Psoas muscle (tissue), 8 donors: ENCODE results near the gene TGDS. TPM values are rescaled to one million over a fixed set of nuclear protein-coding genes. Genes with fewer than 3 reads are reported as not detected.

Source experiments
- ATAC-seq, 4 donors: fragments of 200-7000 bp; cut with Tn5 transposase; one replicate each; pipeline ENCODE4 v1.9.1; 2020; ENCODE audit warnings: moderate library complexity in 3 of 4, mild to moderate bottlenecking in 2 of 4
- DNase-seq, 2 donors: peaks; one replicate each; pipeline ENCODE4 v3.0.0-alpha.2; 2020
- H3K27ac ChIP-seq: fragments of 200-600 bp; one replicate; pipeline ENCODE4 v1.8.0; 2022
- H3K27me3 ChIP-seq, 3 donors: fragments of 200-600 bp in 1 of 3; one replicate each; pipeline versions ENCODE4 v1.6.1 to v1.8.0; 2013 to 2022; ENCODE audit warnings: low read length in 2 of 3, mild to moderate bottlenecking in 2 of 3, moderate library complexity in 1 of 3; ENCODE audit not compliant: insufficient read depth in 3 of 3
- H3K36me3 ChIP-seq, 2 donors: fragments of 200-600 bp in 1 of 2; one replicate each; pipeline versions ENCODE4 v1.6.1 to v1.8.0; 2013 to 2022; ENCODE audit warnings: low read depth in 1 of 2, mild to moderate bottlenecking in 1 of 2, moderate library complexity in 1 of 2; ENCODE audit not compliant: insufficient read depth in 1 of 2
- H3K4me1 ChIP-seq: fragments of 200-600 bp; one replicate; pipeline ENCODE4 v1.8.0; 2022
- H3K4me3 ChIP-seq: fragments of 200-600 bp; one replicate; pipeline ENCODE4 v1.8.0; 2022; ENCODE audit warnings: mild to moderate bottlenecking
- H3K9me3 ChIP-seq: fragments of 200-600 bp; one replicate; pipeline ENCODE4 v1.8.0; 2022
- WGBS, 3 donors: extraction: QIAGEN DNeasy Blood & Tissue Kit; methylation state at CpG; one replicate each; pipeline versions ENCODE4 v1.1.6 to v1.1.7; 2013; 5-methylcytosine and 5-hydroxymethylcytosine counted together
- intact Hi-C, 2 donors: fragments of 100-400 bp; cut with DNase I; formaldehyde crosslinking; loops; one replicate each; pipeline versions ENCODE4 v1.11.0 to v1.14.2; 2022
- polyA plus RNA-seq, 3 donors: library from polyadenylated mRNA; stranded (reverse); fragments of 200-250 nt; gene quantifications; one replicate each; pipeline ENCODE4 v1.2.3, GENCODE V29; 2013
- total RNA-seq, 4 donors: library from RNA; stranded (reverse); fragmentation: NEBNext Ultra II Directional in 2 of 4; extraction: Animal tissue kit (Norgen Biotek cat#: 25700) in 2 of 4; gene quantifications; one replicate each; pipeline versions ENCODE4 v1.2.1 to v1.2.4, GENCODE V29; 2021 to 2023
- TF ChIP-seq, protein P1 (sequence below): fragments of 200-600 bp; IDR thresholded peaks from one replicate; pipeline ENCODE4 v1.8.0; 2022; ENCODE audit warnings: antibody characterized with exemption
- donor health status: healthy with polysubstance abuse.
- donor health status: DM: no; HTN: no; CAD: no; lungs with moderate emphysema.
- donor health status: Bipolar disorder and iron deficiency.
- donor health status: healthy.
- donor health status: DM: yes; HTN: yes; CAD: no.
- donor health status: DM: no; HTN: no; CAD: no.
- donor health status: DM: no; HTN: no; CAD: no.
- donor health status: DM: yes; HTN: yes; CAD: no.

Gene TGDS
- total and polyA plus RNA-seq, 7 donors: 2.4 to 6.2 (median 3.4) TPM

DNA sequence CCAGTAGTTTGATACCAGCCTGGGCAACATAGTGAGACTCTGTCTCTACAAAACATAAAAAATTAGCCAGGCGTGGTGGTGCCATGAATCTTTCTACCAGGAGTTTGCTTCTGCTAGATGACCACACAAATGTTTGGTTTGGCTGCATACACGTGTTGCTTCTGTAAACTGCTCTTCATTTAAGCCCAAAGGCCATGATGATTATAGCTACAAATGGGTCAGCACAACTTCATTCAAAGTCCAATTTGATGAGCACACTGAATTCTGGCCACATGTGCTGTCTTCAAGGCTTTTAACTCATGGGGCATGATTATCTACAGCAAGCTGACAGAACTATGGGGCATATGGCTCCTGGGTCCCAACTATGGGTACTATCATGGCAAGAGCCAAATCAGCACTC, 70.2 kb downstream of the TGDS start:
- 85 to 92% (median 92%) methylated on average over 2 of the region's 2 CpGs for WGBS, 3 donors
- DNase-seq (no peak), ATAC-seq (no peak)
- H3K4me1 ChIP-seq: no peaks in the 10 kb centered on the region
- intact Hi-C loops: no loop called here
- no peaks in the 10 kb centered on the region for H3K9me3 ChIP-seq
- H3K4me3 ChIP-seq: no peak overlapping the region
- H3K36me3 ChIP-seq: no peaks in the 10 kb centered on the region
- TF ChIP-seq, protein P1, sequence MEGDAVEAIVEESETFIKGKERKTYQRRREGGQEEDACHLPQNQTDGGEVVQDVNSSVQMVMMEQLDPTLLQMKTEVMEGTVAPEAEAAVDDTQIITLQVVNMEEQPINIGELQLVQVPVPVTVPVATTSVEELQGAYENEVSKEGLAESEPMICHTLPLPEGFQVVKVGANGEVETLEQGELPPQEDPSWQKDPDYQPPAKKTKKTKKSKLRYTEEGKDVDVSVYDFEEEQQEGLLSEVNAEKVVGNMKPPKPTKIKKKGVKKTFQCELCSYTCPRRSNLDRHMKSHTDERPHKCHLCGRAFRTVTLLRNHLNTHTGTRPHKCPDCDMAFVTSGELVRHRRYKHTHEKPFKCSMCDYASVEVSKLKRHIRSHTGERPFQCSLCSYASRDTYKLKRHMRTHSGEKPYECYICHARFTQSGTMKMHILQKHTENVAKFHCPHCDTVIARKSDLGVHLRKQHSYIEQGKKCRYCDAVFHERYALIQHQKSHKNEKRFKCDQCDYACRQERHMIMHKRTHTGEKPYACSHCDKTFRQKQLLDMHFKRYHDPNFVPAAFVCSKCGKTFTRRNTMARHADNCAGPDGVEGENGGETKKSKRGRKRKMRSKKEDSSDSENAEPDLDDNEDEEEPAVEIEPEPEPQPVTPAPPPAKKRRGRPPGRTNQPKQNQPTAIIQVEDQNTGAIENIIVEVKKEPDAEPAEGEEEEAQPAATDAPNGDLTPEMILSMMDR: no peak
- no peak overlapping the region for H3K27ac ChIP-seq
- no peaks in the 10 kb centered on the region for H3K27me3 ChIP-seq

DNA sequence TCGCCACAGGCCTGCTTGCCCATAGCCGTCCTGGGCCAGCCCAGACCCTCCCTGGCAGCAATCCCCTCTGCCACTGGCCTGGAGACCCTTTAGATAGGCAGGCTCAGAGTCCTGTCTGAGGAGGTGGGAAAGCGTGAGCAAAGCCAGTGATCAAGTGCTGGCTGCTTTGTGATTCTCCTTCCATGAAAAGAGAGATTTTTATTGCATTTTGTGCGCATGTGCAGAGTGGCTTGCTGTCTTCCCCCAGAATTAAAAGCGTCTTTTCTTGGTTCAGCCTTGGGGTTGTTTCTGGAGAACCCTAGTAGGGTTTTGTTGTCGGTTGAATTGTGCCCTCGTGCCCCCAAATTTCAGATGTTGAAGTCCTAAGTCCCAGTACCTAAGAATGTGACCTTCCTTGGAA, 71.5 kb downstream of the TGDS start:
- H3K4me1 ChIP-seq: no peaks in the 10 kb centered on the region
- intact Hi-C loops: no loop called here
- DNase-seq (no peak), ATAC-seq (no peak)
- WGBS, 3 donors: 80 to 84% (median 82%) methylated on average over 7 of the region's 7 CpGs
- no peaks in the 10 kb centered on the region for H3K9me3 ChIP-seq
- H3K27me3 ChIP-seq: no peaks in the 10 kb centered on the region
- no peak overlapping the region for H3K4me3 ChIP-seq
- no peaks in the 10 kb centered on the region for H3K36me3 ChIP-seq
- TF ChIP-seq, protein P1: no peak
- H3K27ac ChIP-seq: no peak overlapping the region

Other genes starting within 250 kb of the TGDS start
- gene DCT, start 116.5 kb downstream of the TGDS start, total RNA-seq: under 1 TPM; 0.22 to 0.64 (median 0.37) TPM
- under 1 TPM; 0.04 to 0.18 (median 0.05) TPM for gene DCT, start 116.5 kb downstream of the TGDS start, polyA plus RNA-seq
- gene GPR180, start 5.7 kb upstream of the TGDS start, total RNA-seq: 1 to 10 TPM; 3.6 to 4.2 (median 4.2) TPM
- 1 to 10 TPM; 1.6 to 4.0 (median 3.4) TPM for gene GPR180, start 5.7 kb upstream of the TGDS start, polyA plus RNA-seq
- gene SOX21, start 116.4 kb upstream of the TGDS start, total RNA-seq: not detected
- gene SOX21, start 116.4 kb upstream of the TGDS start, polyA plus RNA-seq: not detected